ENCODE data around the gene ADGRD2.

DNA sequence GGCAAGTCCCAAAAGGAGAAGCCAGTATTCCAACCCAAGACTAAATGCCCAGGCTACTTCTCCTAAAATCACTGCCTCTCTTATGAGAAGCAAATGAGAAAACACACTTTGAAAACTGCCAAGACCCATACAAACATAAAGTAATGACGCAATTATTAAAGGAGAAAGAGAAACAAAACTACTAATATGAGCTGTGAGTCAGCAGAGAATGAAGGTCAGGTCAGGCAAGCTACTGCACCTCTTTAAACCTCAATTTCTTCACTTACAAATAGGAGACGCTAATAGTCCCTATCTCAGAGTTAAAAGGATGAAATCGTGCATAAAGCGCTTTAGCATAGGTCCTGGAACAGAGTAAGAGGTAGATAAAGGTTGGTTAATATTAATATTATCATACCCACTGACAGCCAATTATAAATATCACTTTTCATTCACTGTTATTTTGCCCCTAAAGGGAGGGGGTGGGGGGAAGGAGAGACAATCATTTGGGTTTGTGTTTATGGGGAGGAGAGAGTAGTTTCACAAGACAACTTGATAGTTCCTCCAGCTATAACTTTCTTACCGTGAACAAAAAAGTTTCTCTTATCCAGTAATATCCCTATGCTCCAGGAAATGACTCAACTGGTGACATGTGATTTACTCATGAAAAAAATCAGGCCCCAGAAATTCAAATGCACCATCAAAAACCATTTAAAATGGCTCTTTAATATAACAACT is 38.6 kb upstream of the ADGRD2 start:
- TF ChIP-seq, protein P1, sequence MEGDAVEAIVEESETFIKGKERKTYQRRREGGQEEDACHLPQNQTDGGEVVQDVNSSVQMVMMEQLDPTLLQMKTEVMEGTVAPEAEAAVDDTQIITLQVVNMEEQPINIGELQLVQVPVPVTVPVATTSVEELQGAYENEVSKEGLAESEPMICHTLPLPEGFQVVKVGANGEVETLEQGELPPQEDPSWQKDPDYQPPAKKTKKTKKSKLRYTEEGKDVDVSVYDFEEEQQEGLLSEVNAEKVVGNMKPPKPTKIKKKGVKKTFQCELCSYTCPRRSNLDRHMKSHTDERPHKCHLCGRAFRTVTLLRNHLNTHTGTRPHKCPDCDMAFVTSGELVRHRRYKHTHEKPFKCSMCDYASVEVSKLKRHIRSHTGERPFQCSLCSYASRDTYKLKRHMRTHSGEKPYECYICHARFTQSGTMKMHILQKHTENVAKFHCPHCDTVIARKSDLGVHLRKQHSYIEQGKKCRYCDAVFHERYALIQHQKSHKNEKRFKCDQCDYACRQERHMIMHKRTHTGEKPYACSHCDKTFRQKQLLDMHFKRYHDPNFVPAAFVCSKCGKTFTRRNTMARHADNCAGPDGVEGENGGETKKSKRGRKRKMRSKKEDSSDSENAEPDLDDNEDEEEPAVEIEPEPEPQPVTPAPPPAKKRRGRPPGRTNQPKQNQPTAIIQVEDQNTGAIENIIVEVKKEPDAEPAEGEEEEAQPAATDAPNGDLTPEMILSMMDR (IDR thresholded peaks at IDR 0.05) = no peak
- TF ChIP-seq POLR2A (IDR thresholded peaks at IDR 0.05) = no peak

Data from testis (tissue), 2 donors.